ENCODE results near the gene CS. TPM values are rescaled to one million over a fixed set of nuclear protein-coding genes. Genes with fewer than 3 reads are reported as not detected.
"Not testable (repeated sequence)": the region's sequence is repeated elsewhere in the genome, so short reads cannot be mapped to it uniquely, and the experiment has no call there.

Gene CS
- total and polyA plus RNA-seq, 2 experiments from 2014 or later, result 83.2 to 111 TPM

DNA sequence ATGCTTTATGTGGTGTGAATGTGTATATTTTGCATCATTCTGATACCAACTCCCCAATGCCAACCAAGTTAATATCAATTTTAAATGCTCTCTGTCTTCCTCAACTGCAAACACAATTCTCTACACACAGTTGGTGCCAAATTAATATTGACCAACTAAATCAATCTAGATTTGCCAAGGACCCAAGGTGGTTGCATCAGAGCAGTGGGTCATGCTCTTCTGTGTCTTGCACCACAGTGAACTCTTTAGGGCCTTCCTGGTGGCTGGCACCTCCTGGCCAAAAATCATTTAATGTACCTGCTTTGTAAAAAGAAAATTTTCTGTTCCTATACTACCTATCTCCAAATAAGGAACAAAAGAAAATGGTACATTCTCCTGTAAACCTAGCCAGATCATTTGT is 19.3 kb downstream of the CS start:
- no peaks in the 10 kb centered on the region for H3K36me3 ChIP-seq (replicated peaks; ENCODE audit: insufficient read depth, low read depth)
- no peaks in the 10 kb centered on the region for H3K9me3 ChIP-seq (ENCODE audit: low read depth)
- no peak overlapping the region for H2AFZ ChIP-seq
- H3K27ac ChIP-seq, result no peak overlapping the region
- H3K27me3 ChIP-seq, result no peaks in the 10 kb centered on the region
- no peaks in the 10 kb centered on the region for H3K9me2 ChIP-seq (replicated peaks; ENCODE audit: insufficient read depth)
- H3K4me3 ChIP-seq, result no peak overlapping the region
- H3K4me2 ChIP-seq, result no peak overlapping the region
- no peaks in the 10 kb centered on the region for H3K4me1 ChIP-seq (ENCODE audit: insufficient read depth)
- TF ChIP-seq, protein P1, sequence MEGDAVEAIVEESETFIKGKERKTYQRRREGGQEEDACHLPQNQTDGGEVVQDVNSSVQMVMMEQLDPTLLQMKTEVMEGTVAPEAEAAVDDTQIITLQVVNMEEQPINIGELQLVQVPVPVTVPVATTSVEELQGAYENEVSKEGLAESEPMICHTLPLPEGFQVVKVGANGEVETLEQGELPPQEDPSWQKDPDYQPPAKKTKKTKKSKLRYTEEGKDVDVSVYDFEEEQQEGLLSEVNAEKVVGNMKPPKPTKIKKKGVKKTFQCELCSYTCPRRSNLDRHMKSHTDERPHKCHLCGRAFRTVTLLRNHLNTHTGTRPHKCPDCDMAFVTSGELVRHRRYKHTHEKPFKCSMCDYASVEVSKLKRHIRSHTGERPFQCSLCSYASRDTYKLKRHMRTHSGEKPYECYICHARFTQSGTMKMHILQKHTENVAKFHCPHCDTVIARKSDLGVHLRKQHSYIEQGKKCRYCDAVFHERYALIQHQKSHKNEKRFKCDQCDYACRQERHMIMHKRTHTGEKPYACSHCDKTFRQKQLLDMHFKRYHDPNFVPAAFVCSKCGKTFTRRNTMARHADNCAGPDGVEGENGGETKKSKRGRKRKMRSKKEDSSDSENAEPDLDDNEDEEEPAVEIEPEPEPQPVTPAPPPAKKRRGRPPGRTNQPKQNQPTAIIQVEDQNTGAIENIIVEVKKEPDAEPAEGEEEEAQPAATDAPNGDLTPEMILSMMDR (IDR thresholded peaks at IDR 0.05; ENCODE audit: poor library complexity), result no peak
- no peak for TF ChIP-seq EZH2phosphoT487 (IDR thresholded peaks at IDR 0.05; ENCODE audit: low read depth, severe bottlenecking, unreplicated experiment)
- no peak for TF ChIP-seq EZH2 (IDR thresholded peaks at IDR 0.05; ENCODE audit: borderline replicate concordance)
- no peak for DNase-seq (ENCODE audit: low spot score)
- no peaks in the 10 kb centered on the region for H4K20me1 ChIP-seq (ENCODE audit: insufficient read depth, poor library complexity, severe bottlenecking)
- H3K79me2 ChIP-seq, result peaks cover 1% of the 10 kb centered on the region

DNA sequence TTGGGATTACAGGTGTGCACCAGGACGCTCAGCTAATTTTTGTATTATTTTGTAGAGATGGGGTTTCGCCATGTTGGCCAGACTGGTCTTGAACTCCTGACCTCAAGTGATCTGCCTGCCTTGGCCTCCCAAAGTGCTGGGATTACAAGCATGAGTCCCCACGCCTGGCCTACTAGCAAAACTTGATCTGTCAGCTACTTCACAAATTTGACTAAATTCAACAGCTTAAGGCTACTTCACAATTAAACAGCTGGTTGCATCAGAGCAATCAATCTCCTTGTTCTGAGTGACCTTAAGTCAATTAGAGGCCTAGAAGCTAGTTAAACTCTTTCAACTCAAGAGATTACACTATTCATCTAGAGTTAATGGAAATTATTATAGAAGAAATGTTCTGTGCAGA is 21.2 kb downstream of the CS start:
- Histone ChIP-seq H3K4me3 (no peak overlapping the region), H3K27ac (no peak overlapping the region), H3K4me1 (ENCODE audit: insufficient read depth) (no peaks in the 10 kb centered on the region), H2AFZ (no peak overlapping the region), H3K9me2 (replicated peaks; ENCODE audit: insufficient read depth) (no peaks in the 10 kb centered on the region), H4K20me1 (ENCODE audit: insufficient read depth, poor library complexity, severe bottlenecking) (no peaks in the 10 kb centered on the region), H3K4me2 (no peak overlapping the region), H3K36me3 (replicated peaks; ENCODE audit: insufficient read depth, low read depth) (peaks cover 3% of the 10 kb centered on the region), H3K79me2 (no peaks in the 10 kb centered on the region), H3K27me3 (no peaks in the 10 kb centered on the region), H3K9me3 (ENCODE audit: low read depth) (no peaks in the 10 kb centered on the region)
- TF ChIP-seq, protein P1 (IDR thresholded peaks at IDR 0.05; ENCODE audit: poor library complexity), result no peak
- no peak for TF ChIP-seq EZH2phosphoT487 (IDR thresholded peaks at IDR 0.05; ENCODE audit: low read depth, severe bottlenecking, unreplicated experiment)
- no peak for TF ChIP-seq EZH2 (IDR thresholded peaks at IDR 0.05; ENCODE audit: borderline replicate concordance)
- no peak for DNase-seq (ENCODE audit: low spot score)
- WGBS (ENCODE audit: low lambda C conversion rate, missing lambda C conversion rate), result 94% methylated on average over 3 of the region's 3 CpGs

DNA sequence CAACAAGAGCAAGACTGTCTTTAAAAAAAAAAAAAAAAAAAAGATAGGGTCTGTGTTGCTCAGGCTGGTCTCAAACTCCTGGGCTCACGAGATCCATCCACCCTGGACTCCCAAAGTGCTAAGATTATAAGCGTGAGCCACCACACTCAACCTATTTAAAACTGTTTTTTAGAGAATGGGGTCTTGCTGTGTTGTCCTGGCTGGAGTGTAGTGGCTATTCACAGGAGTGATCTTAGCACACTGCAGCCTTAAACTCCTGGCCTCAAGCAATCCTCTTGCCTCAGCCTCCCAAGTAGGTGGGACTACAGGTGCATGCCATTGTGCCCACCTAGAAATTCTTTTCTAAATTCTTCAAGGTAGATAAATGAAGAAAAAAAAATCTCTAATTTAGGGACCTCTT is 25.8 kb downstream of the CS start:
- no peak overlapping the region for H2AFZ ChIP-seq
- no peaks in the 10 kb centered on the region for H4K20me1 ChIP-seq (ENCODE audit: insufficient read depth, poor library complexity, severe bottlenecking)
- H3K79me2 ChIP-seq, result no peaks in the 10 kb centered on the region
- H3K9me2 ChIP-seq (replicated peaks; ENCODE audit: insufficient read depth), result no peaks in the 10 kb centered on the region
- H3K4me2 ChIP-seq, result no peak overlapping the region
- no peak overlapping the region for H3K27ac ChIP-seq
- TF ChIP-seq EZH2phosphoT487 (IDR thresholded peaks at IDR 0.05; ENCODE audit: low read depth, severe bottlenecking, unreplicated experiment), result no peak
- TF ChIP-seq, protein P1 (IDR thresholded peaks at IDR 0.05; ENCODE audit: poor library complexity), result no peak
- TF ChIP-seq EZH2 (IDR thresholded peaks at IDR 0.05; ENCODE audit: borderline replicate concordance), result no peak
- H3K4me1 ChIP-seq (ENCODE audit: insufficient read depth), result no peaks in the 10 kb centered on the region
- H3K4me3 ChIP-seq, result no peak overlapping the region
- DNase-seq (ENCODE audit: low spot score), result no peak
- H3K27me3 ChIP-seq, result no peaks in the 10 kb centered on the region
- H3K36me3 ChIP-seq (replicated peaks; ENCODE audit: insufficient read depth, low read depth), result peaks cover 3% of the 10 kb centered on the region
- H3K9me3 ChIP-seq (ENCODE audit: low read depth), result no peaks in the 10 kb centered on the region
- 98% methylated on average over 2 of the region's 2 CpGs for WGBS (ENCODE audit: low lambda C conversion rate, missing lambda C conversion rate)

DNA sequence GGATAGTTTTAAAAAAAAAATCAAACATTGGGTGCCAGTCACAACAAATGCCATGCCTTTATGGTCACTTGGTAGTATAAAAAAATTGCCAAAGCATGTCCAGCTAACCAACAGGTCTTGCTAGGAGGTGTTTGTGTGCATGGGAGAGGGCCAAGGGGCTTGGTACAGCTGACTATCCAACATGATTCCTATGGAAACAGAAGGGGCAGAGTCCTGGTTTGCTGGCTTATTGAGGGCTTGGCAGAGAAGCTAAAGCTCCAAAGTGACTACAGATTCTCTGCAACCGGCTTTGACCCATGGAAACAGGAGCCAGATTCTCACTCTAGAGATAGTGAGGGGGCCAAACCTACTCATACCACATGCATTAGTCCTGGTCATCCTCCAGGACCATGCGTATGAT is 27.7 kb downstream of the CS start:
- not testable (repeated sequence) for DNase-seq (ENCODE audit: low spot score); H3K79me2 ChIP-seq; H3K27me3 ChIP-seq; H3K9me2 ChIP-seq (replicated peaks; ENCODE audit: insufficient read depth); H3K4me2 ChIP-seq; H3K36me3 ChIP-seq (replicated peaks; ENCODE audit: insufficient read depth, low read depth); H3K27ac ChIP-seq; H3K4me1 ChIP-seq (ENCODE audit: insufficient read depth); H4K20me1 ChIP-seq (ENCODE audit: insufficient read depth, poor library complexity, severe bottlenecking); H2AFZ ChIP-seq; H3K4me3 ChIP-seq; H3K9me3 ChIP-seq (ENCODE audit: low read depth)
- WGBS (ENCODE audit: low lambda C conversion rate, missing lambda C conversion rate), result 96% methylated on average over 2 of the region's 2 CpGs
